GM19372 (cell line): ENCODE results near the gene EXOC7.

ENCODE experiments used
- ATAC-seq: cut with Tn5 transposase; IDR thresholded peaks from one replicate; pipeline ENCODE4 v1.9.1; 2021; ENCODE audit warnings: mild to moderate bottlenecking, low read depth, moderate library complexity; ENCODE audit not compliant: unreplicated experiment

Gene EXOC7

GRCh38 chr17:76138896-76139752 is 35.5 kb upstream of the EXOC7 start:
- no peak for ATAC-seq

GRCh38 chr17:76138234-76138895 is 34.8 kb upstream of the EXOC7 start:
- no peak for ATAC-seq

- ATAC-seq, result no peak
Observed at GRCh38 chr17:76137351-76138233, 34.0 kb upstream of the EXOC7 start.

- no peak for ATAC-seq
Observed at GRCh38 chr17:76137001-76137350, 33.4 kb upstream of the EXOC7 start.

- ATAC-seq, result no peak
Observed at GRCh38 chr17:76136276-76137000, 32.9 kb upstream of the EXOC7 start.

GRCh38 chr17:76135810-76136188 is 32.2 kb upstream of the EXOC7 start:
- ATAC-seq, result no peak

GRCh38 chr17:76134911-76135809 is 31.6 kb upstream of the EXOC7 start:
- no peak for ATAC-seq

GRCh38 chr17:76132574-76133338 is 29.2 kb upstream of the EXOC7 start:
- no peak for ATAC-seq

GRCh38 chr17:76131692-76132573 is 28.3 kb upstream of the EXOC7 start:
- ATAC-seq, result no peak

- no peak for ATAC-seq
Observed at GRCh38 chr17:76131051-76131691, 27.6 kb upstream of the EXOC7 start.

- no peak for ATAC-seq
Observed at GRCh38 chr17:76130473-76130872, 26.9 kb upstream of the EXOC7 start.

- no peak for ATAC-seq
Observed at GRCh38 chr17:76125922-76126321, 22.3 kb upstream of the EXOC7 start.

GRCh38 chr17:76125391-76125675 is 21.7 kb upstream of the EXOC7 start:
- no peak for ATAC-seq

- ATAC-seq, result no peak
Observed at GRCh38 chr17:76124582-76125390, 21.2 kb upstream of the EXOC7 start.

GRCh38 chr17:76123749-76124581 is 20.4 kb upstream of the EXOC7 start:
- no peak for ATAC-seq

GRCh38 chr17:76123191-76123499 is 19.6 kb upstream of the EXOC7 start:
- no peak for ATAC-seq
